Activated naive CD8-positive, alpha-beta T cell treated with anti-CD3 and anti-CD28 coated beads, Interleukin-2, amount 10 ng/mL, durations not matched to agents 7 days and 5 days (primary cell): ENCODE data around the gene TSEN15. TPM values are rescaled to one million over a fixed set of nuclear protein-coding genes. Genes with fewer than 3 reads are reported as not detected.

Source experiments
- ATAC-seq: fragments of 150-1000 bp; cut with Tn5 transposase; one replicate; pipeline ENCODE4 v1.10.0; 2021; ENCODE audit warnings: low read depth, moderate library complexity
- POLR2A ChIA-PET: fragments of 350-600 bp; sonication (Branson Sonifier 250); formaldehyde crosslinking; loops from one replicate; lab custom pipeline; 2021; ENCODE audit warnings: antibody characterized with exemption; lab: Charles Lee
- DNase-seq: peaks from one replicate; pipeline ENCODE4 v3.0.0; 2021
- H3K27ac Mint-ChIP-seq: one replicate; pipeline ENCODE4 v1.8.0; 2022; ENCODE audit warnings: mild to moderate bottlenecking, mixed read lengths
- H3K27me3 Mint-ChIP-seq: one replicate; pipeline ENCODE4 v1.8.0; 2022; ENCODE audit warnings: mild to moderate bottlenecking, moderate library complexity, mixed read lengths
- H3K36me3 Mint-ChIP-seq: one replicate; pipeline ENCODE4 v1.8.0; 2021; ENCODE audit warnings: mild to moderate bottlenecking, mixed read lengths
- H3K4me1 Mint-ChIP-seq: one replicate; pipeline ENCODE4 v1.8.0; 2021; ENCODE audit warnings: mixed read lengths
- H3K4me3 Mint-ChIP-seq: one replicate; pipeline ENCODE4 v1.8.0; 2022; ENCODE audit warnings: mild to moderate bottlenecking, moderate library complexity, mixed read lengths
- H3K9me3 Mint-ChIP-seq: one replicate; pipeline ENCODE4 v1.8.0; 2021; ENCODE audit warnings: mixed read lengths
- total RNA-seq, 2 experiments: library from RNA; stranded (reverse); gene quantifications; one replicate each; pipeline ENCODE4 v1.2.3, GENCODE V29; 2021

TSEN15 gene
- 10 to 100 TPM; 36.5 to 40.0 TPM for total RNA-seq

DNA sequence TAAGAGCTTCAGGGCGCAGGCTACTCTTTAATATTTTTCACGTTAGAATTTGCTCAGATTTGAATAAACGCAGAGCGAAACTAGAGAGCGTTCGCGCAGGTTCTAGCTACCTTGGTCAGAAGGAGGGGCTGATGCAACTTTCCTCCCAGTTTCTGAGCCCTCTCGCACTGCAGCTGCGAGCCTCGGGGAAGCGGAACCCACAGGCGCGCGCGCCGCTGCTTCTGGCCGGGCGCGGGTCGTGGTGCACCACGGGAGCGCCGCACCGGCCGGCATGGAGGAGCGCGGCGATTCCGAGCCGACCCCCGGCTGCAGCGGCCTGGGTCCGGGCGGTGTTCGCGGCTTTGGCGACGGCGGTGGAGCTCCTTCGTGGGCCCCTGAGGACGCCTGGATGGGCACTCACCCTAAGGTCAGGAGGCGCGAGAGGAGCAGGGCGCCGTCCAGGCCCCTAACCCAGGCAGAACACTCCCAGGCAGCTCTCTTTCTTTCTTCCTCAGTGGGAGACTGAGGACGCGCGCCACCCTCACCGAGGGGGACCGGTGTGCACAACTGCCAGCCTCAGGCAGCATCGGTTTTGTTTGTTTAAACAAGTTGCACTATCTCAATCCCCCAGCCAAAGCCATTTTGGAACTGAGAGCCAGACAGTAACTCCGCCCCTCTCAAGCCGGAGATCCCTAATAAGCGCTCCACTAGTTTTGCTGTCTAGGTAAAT, at the start of gene TSEN15:
TSEN15 (plus strand) TSS at position 246 of the 709 bp plus-strand sequence; CDS start at position 272, 26 bp downstream.
- peak; percentile 86 for DNase-seq
- POLR2A ChIA-PET = interaction anchor here (0.8 to 1.6 kb wide), 8 partner anchors 12 to 920 kb away, joined by 3 to 4 read pairs (median 3); partner anchors contain the start of genes ARPC5 and EDEM3
- peaks cover 28% of the 10 kb centered on the region for H3K4me1 Mint-ChIP-seq
- H3K9me3 Mint-ChIP-seq = peaks cover 2% of the 10 kb centered on the region
- peaks cover 17% of the 10 kb centered on the region for H3K36me3 Mint-ChIP-seq
- H3K27ac Mint-ChIP-seq = peak within 1 kb of the TSS; percentile 99
- H3K4me3 Mint-ChIP-seq = peak within 1 kb of the TSS; percentile 98
- ATAC-seq = peak; percentile 98
- peaks cover 14% of the 10 kb centered on the region for H3K27me3 Mint-ChIP-seq

DNA sequence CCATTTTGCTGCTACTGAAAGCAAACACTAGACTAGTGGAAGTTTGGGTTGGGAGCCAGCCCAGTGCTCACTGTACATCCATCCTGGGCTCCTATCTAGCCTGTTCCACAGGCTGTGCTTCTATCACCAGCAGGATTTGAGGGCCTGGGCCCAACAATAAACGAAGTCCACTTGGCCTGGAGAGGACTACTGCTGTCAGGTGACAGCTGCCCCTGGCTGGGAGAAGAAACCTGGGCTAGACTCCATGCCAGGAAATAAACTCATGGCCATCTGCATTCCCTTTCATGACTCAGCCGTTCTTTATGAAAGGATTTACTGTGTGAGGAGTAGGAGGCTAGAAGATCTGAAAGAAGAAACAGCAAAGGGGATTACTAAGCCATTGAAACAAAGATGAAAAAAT, 49.5 kb upstream of the TSEN15 start:
- peaks cover 2% of the 10 kb centered on the region for H3K27me3 Mint-ChIP-seq
- POLR2A ChIA-PET = no interaction called here
- H3K27ac Mint-ChIP-seq = no peak overlapping the region
- DNase-seq (no peak), ATAC-seq (no peak)
- H3K4me3 Mint-ChIP-seq = no peak overlapping the region
- H3K9me3 Mint-ChIP-seq = no peaks in the 10 kb centered on the region
- no peaks in the 10 kb centered on the region for H3K36me3 Mint-ChIP-seq
- H3K4me1 Mint-ChIP-seq = no peaks in the 10 kb centered on the region

- no peak overlapping the region for H3K4me3 Mint-ChIP-seq
- H3K36me3 Mint-ChIP-seq = no peaks in the 10 kb centered on the region
- H3K27ac Mint-ChIP-seq = no peak overlapping the region
- H3K27me3 Mint-ChIP-seq = peaks cover 5% of the 10 kb centered on the region
- DNase-seq (no peak), ATAC-seq (no peak)
- no peaks in the 10 kb centered on the region for H3K4me1 Mint-ChIP-seq
- H3K9me3 Mint-ChIP-seq = no peaks in the 10 kb centered on the region
- POLR2A ChIA-PET = no interaction called here
Observed at GRCh38 chr1:184004935-184005334, 46.6 kb upstream of the TSEN15 start.

DNA sequence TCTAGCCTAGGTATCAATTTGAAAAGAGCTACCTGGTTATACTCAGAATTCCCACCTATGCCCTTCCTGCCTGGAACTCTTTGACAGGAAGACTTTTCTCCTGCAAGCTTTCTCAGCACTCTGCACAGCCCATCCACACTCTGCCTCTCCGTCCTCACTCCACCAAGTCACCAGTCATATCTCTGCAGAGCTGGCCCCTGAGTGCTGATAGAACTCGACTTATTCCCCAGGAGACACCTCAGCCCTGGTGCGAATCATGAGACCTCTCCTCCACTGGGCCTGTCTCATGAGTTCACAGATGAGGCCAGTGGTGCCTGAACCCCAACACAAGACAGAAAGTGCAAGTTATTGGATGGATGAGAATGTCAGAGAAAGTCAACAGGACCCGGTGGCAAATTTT, 46.0 kb upstream of the TSEN15 start:
- no peak overlapping the region for H3K27ac Mint-ChIP-seq
- ATAC-seq (no peak), DNase-seq (no peak)
- peaks cover 5% of the 10 kb centered on the region for H3K27me3 Mint-ChIP-seq
- POLR2A ChIA-PET = no interaction called here
- no peaks in the 10 kb centered on the region for H3K4me1 Mint-ChIP-seq
- no peaks in the 10 kb centered on the region for H3K9me3 Mint-ChIP-seq
- no peak overlapping the region for H3K4me3 Mint-ChIP-seq
- no peaks in the 10 kb centered on the region for H3K36me3 Mint-ChIP-seq

- no peaks in the 10 kb centered on the region for H3K4me1 Mint-ChIP-seq
- H3K9me3 Mint-ChIP-seq = no peaks in the 10 kb centered on the region
- ATAC-seq (no peak), DNase-seq (no peak)
- H3K4me3 Mint-ChIP-seq = no peak overlapping the region
- no peak overlapping the region for H3K27ac Mint-ChIP-seq
- no peaks in the 10 kb centered on the region for H3K36me3 Mint-ChIP-seq
- POLR2A ChIA-PET = no interaction called here
- peaks cover 8% of the 10 kb centered on the region for H3K27me3 Mint-ChIP-seq
Observed at GRCh38 chr1:184010788-184011187, 40.7 kb upstream of the TSEN15 start.

GRCh38 chr1:184012187-184012586, 39.3 kb upstream of the TSEN15 start:
- H3K36me3 Mint-ChIP-seq = no peaks in the 10 kb centered on the region
- no peak for ATAC-seq
- no peaks in the 10 kb centered on the region for H3K9me3 Mint-ChIP-seq
- H3K4me1 Mint-ChIP-seq = no peaks in the 10 kb centered on the region
- DNase-seq = no peak
- H3K27me3 Mint-ChIP-seq = peaks cover 8% of the 10 kb centered on the region
- H3K27ac Mint-ChIP-seq = no peak overlapping the region
- POLR2A ChIA-PET = no interaction called here
- H3K4me3 Mint-ChIP-seq = no peak overlapping the region

GRCh38 chr1:184014271-184014670, 37.3 kb upstream of the TSEN15 start:
- ATAC-seq (no peak), DNase-seq (no peak)
- peaks cover 8% of the 10 kb centered on the region for H3K27me3 Mint-ChIP-seq
- POLR2A ChIA-PET = no interaction called here
- H3K4me1 Mint-ChIP-seq = no peaks in the 10 kb centered on the region
- no peaks in the 10 kb centered on the region for H3K36me3 Mint-ChIP-seq
- no peak overlapping the region for H3K27ac Mint-ChIP-seq
- no peak overlapping the region for H3K4me3 Mint-ChIP-seq
- no peaks in the 10 kb centered on the region for H3K9me3 Mint-ChIP-seq

DNA sequence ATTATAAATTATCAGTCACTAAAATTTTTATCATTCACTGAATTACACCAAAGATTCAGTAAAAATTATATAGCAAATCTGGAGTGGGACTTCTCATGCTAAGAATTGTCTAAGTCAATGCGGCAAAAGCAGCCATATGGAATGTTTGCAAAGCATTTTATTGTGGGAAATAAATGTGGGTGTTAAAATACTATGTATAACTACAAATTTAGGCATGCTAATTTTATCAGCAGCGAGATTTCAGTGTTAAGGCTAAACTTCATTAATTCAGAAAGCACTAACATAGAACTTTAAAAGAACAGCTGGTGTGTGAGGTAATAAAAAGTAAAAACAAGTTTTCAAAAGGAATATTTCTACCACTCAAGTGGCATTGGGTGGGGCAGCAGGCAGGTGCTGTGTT, 35.4 kb upstream of the TSEN15 start:
- ATAC-seq = no peak
- POLR2A ChIA-PET = no interaction called here
- H3K27ac Mint-ChIP-seq = no peak overlapping the region
- peaks cover 6% of the 10 kb centered on the region for H3K27me3 Mint-ChIP-seq
- H3K36me3 Mint-ChIP-seq = no peaks in the 10 kb centered on the region
- H3K4me3 Mint-ChIP-seq = no peak overlapping the region
- H3K9me3 Mint-ChIP-seq = no peaks in the 10 kb centered on the region
- no peaks in the 10 kb centered on the region for H3K4me1 Mint-ChIP-seq
- no peak for DNase-seq

GRCh38 chr1:184017306-184017705, 34.2 kb upstream of the TSEN15 start:
- Mint-ChIP-seq H3K4me1 (no peaks in the 10 kb centered on the region), H3K27ac (no peak overlapping the region), H3K27me3 (peaks cover 6% of the 10 kb centered on the region), H3K36me3 (no peaks in the 10 kb centered on the region), H3K4me3 (no peak overlapping the region), H3K9me3 (no peaks in the 10 kb centered on the region)
- POLR2A ChIA-PET = no interaction called here
- no peak for ATAC-seq
- no peak for DNase-seq

GRCh38 chr1:184018622-184019021, 32.9 kb upstream of the TSEN15 start:
- no peaks in the 10 kb centered on the region for H3K36me3 Mint-ChIP-seq
- POLR2A ChIA-PET = no interaction called here
- H3K9me3 Mint-ChIP-seq = no peaks in the 10 kb centered on the region
- ATAC-seq = no peak
- H3K27ac Mint-ChIP-seq = no peak overlapping the region
- H3K27me3 Mint-ChIP-seq = peaks cover 5% of the 10 kb centered on the region
- H3K4me3 Mint-ChIP-seq = no peak overlapping the region
- no peaks in the 10 kb centered on the region for H3K4me1 Mint-ChIP-seq
- no peak for DNase-seq

GRCh38 chr1:184019069-184019468, 32.5 kb upstream of the TSEN15 start:
- Mint-ChIP-seq H3K9me3 (no peaks in the 10 kb centered on the region), H3K36me3 (no peaks in the 10 kb centered on the region), H3K4me1 (no peaks in the 10 kb centered on the region), H3K27me3 (peaks cover under 1% of the 10 kb centered on the region), H3K4me3 (no peak overlapping the region), H3K27ac (no peak overlapping the region)
- no peak for ATAC-seq
- DNase-seq = no peak
- POLR2A ChIA-PET = no interaction called here

DNA sequence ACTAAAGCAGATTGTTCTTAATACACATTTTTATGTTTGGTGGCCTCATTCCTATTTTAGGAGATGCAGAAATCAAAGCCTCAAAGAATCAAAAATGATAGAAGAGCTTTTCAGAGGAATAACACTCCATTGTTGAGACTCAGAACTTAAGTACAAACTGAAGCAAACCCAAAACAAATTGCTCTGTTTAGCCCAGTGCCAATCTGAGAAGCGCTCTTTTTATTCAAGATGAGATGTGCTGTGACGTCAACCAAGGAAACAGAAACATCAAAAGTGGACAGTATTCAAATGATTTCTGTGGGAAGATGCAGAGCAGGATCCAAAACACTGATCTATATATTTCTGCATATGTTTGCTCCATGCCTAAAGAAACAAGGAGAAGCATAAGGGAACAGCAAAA, 32.0 kb upstream of the TSEN15 start:
- no peaks in the 10 kb centered on the region for H3K9me3 Mint-ChIP-seq
- no peak for DNase-seq
- POLR2A ChIA-PET = no interaction called here
- H3K36me3 Mint-ChIP-seq = no peaks in the 10 kb centered on the region
- no peaks in the 10 kb centered on the region for H3K4me1 Mint-ChIP-seq
- H3K27me3 Mint-ChIP-seq = no peaks in the 10 kb centered on the region
- no peak overlapping the region for H3K27ac Mint-ChIP-seq
- ATAC-seq = no peak
- H3K4me3 Mint-ChIP-seq = no peak overlapping the region

DNA sequence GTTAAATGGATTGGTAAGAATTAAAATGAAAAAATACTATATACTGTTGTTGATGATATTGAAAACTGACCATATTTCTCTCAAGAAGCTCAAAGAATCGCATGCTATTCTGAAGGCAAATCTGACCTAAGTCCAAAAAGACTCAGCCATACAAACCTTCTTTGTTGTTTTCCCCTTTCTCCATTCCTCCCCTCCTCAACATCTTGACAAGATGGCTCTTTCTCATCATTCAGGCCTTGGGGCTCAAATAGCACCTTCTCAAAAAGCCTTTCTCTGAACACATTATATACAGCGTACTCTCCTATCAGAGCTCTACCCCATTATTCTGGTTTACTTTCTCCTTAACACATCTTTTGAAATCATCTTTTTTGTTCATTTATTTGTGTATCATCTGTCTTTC, 31.2 kb upstream of the TSEN15 start:
- H3K4me1 Mint-ChIP-seq = no peaks in the 10 kb centered on the region
- no peaks in the 10 kb centered on the region for H3K9me3 Mint-ChIP-seq
- no peak overlapping the region for H3K27ac Mint-ChIP-seq
- POLR2A ChIA-PET = no interaction called here
- H3K27me3 Mint-ChIP-seq = no peaks in the 10 kb centered on the region
- no peaks in the 10 kb centered on the region for H3K36me3 Mint-ChIP-seq
- no peak overlapping the region for H3K4me3 Mint-ChIP-seq
- ATAC-seq (no peak), DNase-seq (no peak)

- ATAC-seq (no peak), DNase-seq (no peak)
- no peaks in the 10 kb centered on the region for H3K27me3 Mint-ChIP-seq
- H3K4me3 Mint-ChIP-seq = no peak overlapping the region
- no peaks in the 10 kb centered on the region for H3K36me3 Mint-ChIP-seq
- POLR2A ChIA-PET = no interaction called here
- H3K27ac Mint-ChIP-seq = no peak overlapping the region
- H3K9me3 Mint-ChIP-seq = no peaks in the 10 kb centered on the region
- H3K4me1 Mint-ChIP-seq = no peaks in the 10 kb centered on the region
Observed at GRCh38 chr1:184020855-184021254, 30.7 kb upstream of the TSEN15 start.
